ENCODE results near the gene RDH16. TPM values are rescaled to one million over a fixed set of nuclear protein-coding genes. Genes with fewer than 3 reads are reported as not detected.

The RDH16 gene
- total and polyA plus RNA-seq, 2 donors (not counting 3 experiments of a cell fraction or from before 2014, with no cell fraction given), result 0.08 to 0.29 TPM

DNA sequence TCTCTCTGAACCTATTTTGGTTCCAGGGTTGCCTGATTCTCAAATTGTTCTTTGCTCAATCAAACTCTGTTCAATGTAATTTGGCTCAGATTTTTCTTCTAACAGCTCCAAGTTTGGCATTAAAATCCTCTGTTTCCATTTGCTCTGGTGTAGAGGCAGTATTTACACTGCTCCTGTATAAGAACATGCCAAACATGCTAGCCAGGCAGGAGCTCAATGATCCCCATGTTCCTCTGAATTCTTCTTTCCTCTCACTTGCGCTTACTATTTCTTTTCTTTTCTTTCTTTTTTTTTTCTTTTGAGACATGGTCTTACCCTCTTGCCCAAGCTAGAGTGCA is 40.4 kb downstream of the RDH16 start:
- Histone ChIP-seq H4K20me1 (replicated peaks; ENCODE audit: control insufficient read depth, extremely low read depth, insufficient read depth, low read length) (no peaks in the 10 kb centered on the region), H3K9me1 (replicated peaks; ENCODE audit: control insufficient read depth, extremely low read depth, insufficient read depth, low read length) (no peaks in the 10 kb centered on the region), H3K4me2 (ENCODE audit: insufficient read depth, low read length) (no peak overlapping the region), H3K9ac (replicated peaks; ENCODE audit: extremely low read depth, insufficient read depth, low read length) (no peak overlapping the region), H3K4me1 (ENCODE audit: control insufficient read depth, extremely low read depth, insufficient read depth, low read length) (no peaks in the 10 kb centered on the region), H3K27me3 (ENCODE audit: control insufficient read depth in 2 of 2, insufficient read depth in 2 of 2, low read length in 2 of 2) (peaks cover 3 to 4% of the 10 kb centered on the region in 2 experiments), H3K9me3 (replicated peaks; ENCODE audit: control insufficient read depth, insufficient read depth, low read length) (no peaks in the 10 kb centered on the region), H3K27ac (ENCODE audit: insufficient read depth, low read depth, low read length) (no peak overlapping the region), H2AFZ (ENCODE audit: low read depth, low read length) (no peak overlapping the region), H3K36me3 (ENCODE audit: control insufficient read depth in 2 of 2, extremely low read depth in 1 of 2, insufficient read depth in 2 of 2, low read length in 2 of 2) (no peaks in the 10 kb centered on the region), H3K4me3 (replicated peaks in 1 of 3; ENCODE audit: insufficient read depth in 1 of 3, low read depth in 1 of 3, low read length in 3 of 3) (no peak overlapping the region), H3K79me2 (ENCODE audit: control insufficient read depth, insufficient read depth, low read length) (no peaks in the 10 kb centered on the region)
- intact Hi-C loops (cut with micrococcal nuclease) (no loop called here), dilution Hi-C loops (cut with MboI; ENCODE audit: extremely low pct_ligation_motif_present, low sequenced_read_pairs) (no loop called here)
- FAIRE-seq (no peak), DNase-seq (ENCODE audit: low read depth, low spot score) (no peak)
- POLR2A ChIA-PET, result no interaction called here
- TF ChIP-seq POLR2AphosphoS5 (IDR thresholded peaks at IDR 0.05; ENCODE audit: insufficient read depth, low read depth, low read length), result no peak
- TF ChIP-seq EZH2 (IDR thresholded peaks at IDR 0.05; ENCODE audit: borderline replicate concordance, low read depth, low read length, severe bottlenecking), result no peak
- TF ChIP-seq POLR2A (IDR thresholded peaks at IDR 0.05; ENCODE audit: low read depth, low read length), result no peak
- TF ChIP-seq GATA2 (IDR thresholded peaks at IDR 0.05; ENCODE audit: insufficient read depth, insufficient read length, low read depth, low read length), result no peak
- TF ChIP-seq, protein P1, sequence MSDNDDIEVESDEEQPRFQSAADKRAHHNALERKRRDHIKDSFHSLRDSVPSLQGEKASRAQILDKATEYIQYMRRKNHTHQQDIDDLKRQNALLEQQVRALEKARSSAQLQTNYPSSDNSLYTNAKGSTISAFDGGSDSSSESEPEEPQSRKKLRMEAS (IDR thresholded peaks at IDR 0.05; ENCODE audit: insufficient read depth, insufficient read length), result no peak
- no peak for TF ChIP-seq JUN (IDR thresholded peaks at IDR 0.05; ENCODE audit: borderline replicate concordance, insufficient read depth, insufficient read length, low read depth)
- TF ChIP-seq, protein P2, sequence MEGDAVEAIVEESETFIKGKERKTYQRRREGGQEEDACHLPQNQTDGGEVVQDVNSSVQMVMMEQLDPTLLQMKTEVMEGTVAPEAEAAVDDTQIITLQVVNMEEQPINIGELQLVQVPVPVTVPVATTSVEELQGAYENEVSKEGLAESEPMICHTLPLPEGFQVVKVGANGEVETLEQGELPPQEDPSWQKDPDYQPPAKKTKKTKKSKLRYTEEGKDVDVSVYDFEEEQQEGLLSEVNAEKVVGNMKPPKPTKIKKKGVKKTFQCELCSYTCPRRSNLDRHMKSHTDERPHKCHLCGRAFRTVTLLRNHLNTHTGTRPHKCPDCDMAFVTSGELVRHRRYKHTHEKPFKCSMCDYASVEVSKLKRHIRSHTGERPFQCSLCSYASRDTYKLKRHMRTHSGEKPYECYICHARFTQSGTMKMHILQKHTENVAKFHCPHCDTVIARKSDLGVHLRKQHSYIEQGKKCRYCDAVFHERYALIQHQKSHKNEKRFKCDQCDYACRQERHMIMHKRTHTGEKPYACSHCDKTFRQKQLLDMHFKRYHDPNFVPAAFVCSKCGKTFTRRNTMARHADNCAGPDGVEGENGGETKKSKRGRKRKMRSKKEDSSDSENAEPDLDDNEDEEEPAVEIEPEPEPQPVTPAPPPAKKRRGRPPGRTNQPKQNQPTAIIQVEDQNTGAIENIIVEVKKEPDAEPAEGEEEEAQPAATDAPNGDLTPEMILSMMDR (IDR thresholded peaks at IDR 0.05; ENCODE audit: extremely low read depth in 1 of 2, insufficient read depth in 1 of 2, low read depth in 1 of 2, low read length in 2 of 2), result no peak
- TF ChIP-seq MYC (IDR thresholded peaks at IDR 0.05; ENCODE audit: low read depth, low read length), result no peak
- no peak for TF ChIP-seq FOS (IDR thresholded peaks at IDR 0.05; ENCODE audit: borderline replicate concordance, insufficient read depth, low read length)
- no TSS peak for BruUV-seq (replicated peaks)
- CTCF ChIA-PET, result interaction anchor here (1.6 kb wide), 1 partner anchor 8 kb away, joined by 3 read pairs; no protein-coding TSS in a partner anchor
